Skeletal muscle satellite cell (primary cell): ENCODE results near the gene ADRA2A. TPM values are rescaled to one million over a fixed set of nuclear protein-coding genes. Genes with fewer than 3 reads are reported as not detected.

Source experiments
- H3K27me3 ChIP-seq: 2 replicates; pipeline ENCODE4 v1.7.0; 2013; ENCODE audit warnings: low read length; ENCODE audit not compliant: control insufficient read depth, insufficient read depth
- H3K36me3 ChIP-seq: 2 replicates; pipeline ENCODE4 v1.7.0; 2013; ENCODE audit warnings: mild to moderate bottlenecking, control low read depth, low read length; ENCODE audit not compliant: insufficient read depth
- H3K4me1 ChIP-seq: 2 replicates; pipeline ENCODE4 v1.7.0; 2013; ENCODE audit warnings: low read length; ENCODE audit not compliant: control insufficient read depth, insufficient read depth
- H3K4me2 ChIP-seq: 2 replicates; pipeline ENCODE4 v1.7.0; 2013; ENCODE audit warnings: mild to moderate bottlenecking, low read length
- H3K4me3 ChIP-seq: 2 replicates; pipeline ENCODE4 v1.7.0; 2013; ENCODE audit warnings: low read length
- H3K9ac ChIP-seq: 2 replicates; pipeline ENCODE4 v1.7.0; 2013; ENCODE audit warnings: mild to moderate bottlenecking, low read depth, low read length, moderate library complexity
- H3K9me3 ChIP-seq: replicated peaks from 2 replicates; pipeline ENCODE4 v1.7.0; 2013; ENCODE audit warnings: mild to moderate bottlenecking, control low read depth, low read length
- total RNA-seq: library from RNA; depleted of rRNA; stranded (reverse); fragments of >200 nt; gene quantifications from 2 replicates; pipeline ENCODE4 v1.2.3, GENCODE V29; 2012; rRNA removed

ADRA2A gene
- under 0.01 TPM in 2 replicates for total RNA-seq

- H3K9ac ChIP-seq: peak within 1 kb of the TSS; percentile 18
- H3K4me2 ChIP-seq: peak within 1 kb of the TSS; percentile 97
- H3K9me3 ChIP-seq: peaks cover 4% of the 10 kb centered on the region
- H3K36me3 ChIP-seq: no peaks in the 10 kb centered on the region
- H3K4me1 ChIP-seq: peaks cover 15% of the 10 kb centered on the region
- peak within 1 kb of the TSS; percentile 74 for H3K4me3 ChIP-seq
- peaks cover 43% of the 10 kb centered on the region for H3K27me3 ChIP-seq
Observed at GRCh38 chr10:111076682-111077478, at the start of gene ADRA2A. Gene ADRA2A (plus strand): TSS chr10:111077029. CDS start chr10:111077997, 968 bp downstream.

DNA sequence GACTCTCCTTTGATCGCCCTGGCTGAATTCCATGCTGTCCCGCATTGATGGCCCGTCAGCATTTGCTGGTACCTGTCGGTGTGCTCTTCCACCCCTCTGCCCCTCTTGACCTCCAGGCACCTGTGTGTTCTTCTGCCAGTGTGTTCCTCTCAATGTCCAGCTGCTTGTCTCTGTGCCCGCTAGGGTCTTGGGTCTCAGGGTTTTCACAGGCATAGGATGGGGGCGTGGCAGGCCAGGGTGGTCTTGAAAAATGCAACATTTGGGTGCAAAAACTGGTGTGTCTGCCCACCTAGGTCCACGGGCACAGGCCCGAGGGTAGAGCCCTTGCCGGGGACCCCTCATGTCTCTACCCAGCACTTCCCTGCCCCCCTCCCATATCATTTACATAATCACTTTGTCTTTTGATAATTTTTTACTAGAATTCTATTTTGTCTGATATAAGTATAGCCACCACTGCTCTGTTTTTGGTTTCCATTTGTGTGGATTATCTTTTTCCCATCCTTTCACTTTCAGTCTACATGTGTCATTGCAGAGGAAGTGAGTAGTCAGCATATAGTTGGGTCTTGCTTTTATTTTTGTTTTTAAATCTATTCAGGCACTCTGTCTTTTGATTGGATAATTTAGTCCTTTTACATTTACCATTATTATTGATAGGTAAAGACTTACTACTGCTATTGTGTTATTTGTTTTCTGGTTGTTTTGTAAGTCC lies 46.6 kb upstream of the ADRA2A start:
- H3K4me1 ChIP-seq: peaks cover 11% of the 10 kb centered on the region

GRCh38 chr10:111034598-111035310 lies 42.1 kb upstream of the ADRA2A start:
- Histone ChIP-seq H3K27me3 (no peaks in the 10 kb centered on the region), H3K4me3 (peak overlapping the region; percentile 26), H3K9ac (peak overlapping the region; percentile 43), H3K4me2 (peak overlapping the region; percentile 61), H3K9me3 (peaks cover 3% of the 10 kb centered on the region), H3K36me3 (no peaks in the 10 kb centered on the region), H3K4me1 (peaks cover 20% of the 10 kb centered on the region)

More for the DNA sequence above, 46.6 kb upstream of the ADRA2A start:
- H3K36me3 ChIP-seq: no peaks in the 10 kb centered on the region
- no peak overlapping the region for H3K4me2 ChIP-seq
- H3K9ac ChIP-seq: no peak overlapping the region
- H3K4me3 ChIP-seq: no peak overlapping the region
- no peaks in the 10 kb centered on the region for H3K27me3 ChIP-seq
- no peaks in the 10 kb centered on the region for H3K9me3 ChIP-seq

DNA sequence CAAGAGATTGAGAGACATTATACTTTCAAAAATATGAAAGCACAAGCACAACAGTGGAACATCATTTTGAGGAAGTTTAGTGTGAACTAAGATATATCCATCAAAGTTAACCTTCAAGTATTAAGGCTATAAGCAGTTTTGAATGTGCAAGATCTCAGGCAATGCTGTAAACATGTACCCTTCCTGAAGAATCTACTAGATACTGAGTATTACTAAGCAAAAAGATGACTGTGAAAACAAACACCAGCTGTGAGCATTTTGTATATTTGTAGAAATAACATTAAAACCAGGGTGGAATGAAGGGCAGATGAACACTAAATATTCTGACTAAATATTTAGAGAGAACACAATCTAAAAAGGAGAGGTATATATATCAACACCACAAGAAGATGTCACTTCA lies 41.3 kb upstream of the ADRA2A start:
- H3K27me3 ChIP-seq: no peaks in the 10 kb centered on the region

GRCh38 chr10:111037858-111038257 lies 39.0 kb upstream of the ADRA2A start:
- Histone ChIP-seq H3K4me1 (peaks cover 20% of the 10 kb centered on the region), H3K27me3 (no peaks in the 10 kb centered on the region), H3K4me3 (no peak overlapping the region), H3K9ac (no peak overlapping the region), H3K36me3 (no peaks in the 10 kb centered on the region), H3K4me2 (no peak overlapping the region), H3K9me3 (peaks cover 3% of the 10 kb centered on the region)

More for the DNA sequence above, 41.3 kb upstream of the ADRA2A start:
- H3K36me3 ChIP-seq: no peaks in the 10 kb centered on the region
- H3K4me2 ChIP-seq: peak overlapping the region; percentile 61
- no peak overlapping the region for H3K4me3 ChIP-seq
- H3K4me1 ChIP-seq: peaks cover 20% of the 10 kb centered on the region
- H3K9ac ChIP-seq: peak overlapping the region; percentile 43
- peaks cover 3% of the 10 kb centered on the region for H3K9me3 ChIP-seq

DNA sequence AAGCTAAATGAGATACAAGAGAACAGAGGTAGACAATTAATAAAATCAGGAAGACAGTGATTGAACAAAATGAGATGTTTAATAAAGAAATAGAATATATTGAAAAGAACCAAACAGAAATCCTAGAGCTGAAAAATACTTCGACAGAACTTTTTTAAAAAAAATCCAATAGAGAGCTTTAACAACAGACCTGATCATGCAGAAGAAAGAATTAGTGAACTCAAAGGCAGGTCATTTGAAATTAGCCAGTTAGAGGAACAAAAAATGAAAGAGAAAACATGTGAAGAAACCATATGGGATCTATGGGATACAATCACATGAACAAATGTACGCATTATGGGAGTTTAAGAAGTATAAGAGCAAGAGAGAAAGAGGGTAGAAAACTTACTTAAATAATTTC lies 37.3 kb upstream of the ADRA2A start:
- H3K27me3 ChIP-seq: no peaks in the 10 kb centered on the region
- H3K4me1 ChIP-seq: peaks cover 15% of the 10 kb centered on the region
- H3K36me3 ChIP-seq: no peaks in the 10 kb centered on the region
- H3K4me3 ChIP-seq: no peak overlapping the region
- no peak overlapping the region for H3K4me2 ChIP-seq
- H3K9ac ChIP-seq: no peak overlapping the region
- H3K9me3 ChIP-seq: peaks cover 3% of the 10 kb centered on the region

DNA sequence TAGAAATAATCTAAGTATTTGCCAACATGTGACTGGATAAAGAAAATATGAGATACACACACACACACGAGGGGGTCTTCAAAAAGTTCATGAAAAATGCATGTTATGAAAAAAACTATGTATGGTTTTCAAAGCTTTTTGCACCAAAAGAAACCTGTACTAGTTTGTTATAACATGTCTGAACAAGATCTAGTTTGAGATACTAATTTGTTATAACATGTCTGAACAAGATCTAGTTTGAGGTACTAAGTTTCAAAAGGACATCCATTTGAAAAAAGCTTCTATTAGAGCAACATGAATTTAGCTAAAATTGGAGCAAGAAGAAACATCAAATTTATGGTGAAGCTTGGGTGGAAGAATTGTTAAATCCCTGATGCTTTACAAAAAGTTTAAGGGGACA lies 19.8 kb upstream of the ADRA2A start:
- H3K4me3 ChIP-seq: no peak overlapping the region
- H3K4me1 ChIP-seq: no peaks in the 10 kb centered on the region
- H3K4me2 ChIP-seq: no peak overlapping the region
- H3K36me3 ChIP-seq: no peaks in the 10 kb centered on the region
- H3K9ac ChIP-seq: no peak overlapping the region
- H3K9me3 ChIP-seq: no peaks in the 10 kb centered on the region
- no peaks in the 10 kb centered on the region for H3K27me3 ChIP-seq

DNA sequence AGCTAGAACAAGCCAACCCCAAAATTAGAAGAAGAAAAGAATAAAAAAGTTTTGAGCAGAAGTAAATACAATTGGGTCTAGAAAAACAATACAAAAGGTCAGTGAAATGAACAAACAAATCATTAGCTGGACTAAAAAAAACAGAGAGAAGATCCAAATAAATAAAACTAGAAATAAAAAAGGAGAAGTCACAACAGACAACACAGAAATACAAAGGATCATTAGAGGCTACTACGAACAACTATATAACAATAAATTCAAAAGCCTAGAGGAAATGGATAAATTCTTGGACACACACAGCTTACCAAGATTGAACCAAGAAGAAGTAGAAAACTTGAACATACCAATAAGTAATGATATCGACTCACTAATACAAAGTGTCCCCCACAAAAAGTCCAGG lies 13.4 kb upstream of the ADRA2A start:
- H3K4me2 ChIP-seq: no peak overlapping the region
- no peaks in the 10 kb centered on the region for H3K4me1 ChIP-seq
- no peak overlapping the region for H3K9ac ChIP-seq
- no peaks in the 10 kb centered on the region for H3K9me3 ChIP-seq
- H3K27me3 ChIP-seq: peaks cover 5% of the 10 kb centered on the region
- no peak overlapping the region for H3K4me3 ChIP-seq
- H3K36me3 ChIP-seq: no peaks in the 10 kb centered on the region

GRCh38 chr10:111072232-111072631 lies 4.6 kb upstream of the ADRA2A start:
- Histone ChIP-seq H3K4me2 (no peak overlapping the region), H3K4me3 (no peak overlapping the region), H3K9me3 (no peaks in the 10 kb centered on the region), H3K36me3 (no peaks in the 10 kb centered on the region), H3K27me3 (peaks cover 41% of the 10 kb centered on the region), H3K9ac (no peak overlapping the region), H3K4me1 (peaks cover 6% of the 10 kb centered on the region)

DNA sequence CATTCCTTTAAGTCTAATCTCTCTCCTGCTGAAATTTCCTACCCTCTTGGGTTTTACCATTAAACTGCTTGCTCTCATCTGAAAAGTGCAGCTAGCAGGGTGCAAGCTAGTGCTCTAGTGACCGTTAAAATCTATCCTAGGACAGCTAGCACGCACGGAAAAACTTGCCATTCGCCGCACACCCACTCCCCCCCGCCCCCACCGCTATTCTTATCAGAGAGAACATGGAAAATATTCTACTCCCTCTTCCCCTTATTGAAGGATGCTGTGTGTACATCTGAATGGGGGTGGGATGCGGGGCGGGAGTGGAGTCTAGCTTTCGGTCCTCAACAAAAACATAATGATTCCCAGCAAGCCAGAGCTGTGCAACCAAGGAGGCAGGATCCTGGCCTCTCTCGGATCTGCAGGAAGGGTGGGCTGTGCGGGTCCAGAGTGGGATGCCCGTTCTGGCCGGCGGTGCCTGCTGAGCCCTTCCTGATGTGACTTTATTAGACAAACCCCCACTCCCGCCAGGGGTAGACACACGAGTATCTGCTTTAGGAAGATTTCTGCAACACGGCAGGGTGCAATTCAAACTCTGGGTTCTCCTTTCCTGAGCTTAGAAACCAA lies 1.1 kb upstream of the ADRA2A start:
- Histone ChIP-seq H3K27me3 (peaks cover 46% of the 10 kb centered on the region), H3K9me3 (peaks cover 4% of the 10 kb centered on the region), H3K4me2 (peak overlapping the region; percentile 97), H3K9ac (no peak overlapping the region), H3K4me1 (peaks cover 15% of the 10 kb centered on the region), H3K4me3 (peak overlapping the region; percentile 74), H3K36me3 (no peaks in the 10 kb centered on the region)

DNA sequence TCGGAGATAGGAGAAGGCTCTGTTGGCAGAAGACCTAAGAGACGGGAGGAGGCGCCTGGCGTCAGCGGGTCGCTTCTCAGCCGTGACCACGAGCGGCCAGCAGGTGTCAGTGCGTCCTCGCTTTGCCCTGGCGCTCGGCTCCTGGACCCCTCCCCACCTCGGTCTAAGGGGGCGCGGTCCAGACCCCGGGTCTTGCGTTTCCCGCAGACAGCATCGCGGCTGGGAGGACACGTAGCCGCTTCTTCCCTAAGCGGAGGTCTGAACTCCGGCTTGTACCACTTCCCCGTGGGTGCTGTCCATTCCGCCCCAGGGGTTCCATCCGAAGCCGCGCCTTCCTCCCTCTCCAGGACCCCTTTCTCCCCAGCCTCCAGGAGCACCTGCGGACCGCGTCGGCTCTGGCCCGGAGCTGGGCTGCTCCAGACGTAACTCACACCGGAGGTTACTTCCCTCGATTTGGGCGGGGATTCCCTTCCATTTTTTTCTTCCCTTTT lies 593 bp upstream of the ADRA2A start:
- peaks cover 15% of the 10 kb centered on the region for H3K4me1 ChIP-seq
- H3K4me2 ChIP-seq: peak overlapping the region; percentile 97
- peaks cover 44% of the 10 kb centered on the region for H3K27me3 ChIP-seq
- H3K36me3 ChIP-seq: no peaks in the 10 kb centered on the region
- peak overlapping the region; percentile 74 for H3K4me3 ChIP-seq
- H3K9me3 ChIP-seq: peaks cover 4% of the 10 kb centered on the region
- peak overlapping the region; percentile 18 for H3K9ac ChIP-seq
